Fibroblast of lung (primary cell): ENCODE measurements around the gene GPN3. TPM values are rescaled to one million over a fixed set of nuclear protein-coding genes. Genes with fewer than 3 reads are reported as not detected.
"Not testable (repeated sequence)": the region's sequence is repeated elsewhere in the genome, so short reads cannot be mapped to it uniquely, and the experiment has no call there.

Experiments
- DNase-seq, 2 donors: peaks; one replicate each; pipeline versions ENCODE4 v3.0.0 to v3.0.0-alpha.2; 2010; ENCODE audit warnings: low read depth in 2 of 2
- H2AFZ ChIP-seq: 2 replicates; pipeline ENCODE4 v1.5.1; 2012; ENCODE audit warnings: low read length, control low read depth, inconsistent platforms
- H3K27ac ChIP-seq: 2 replicates; pipeline ENCODE4 v1.5.1; 2011; ENCODE audit warnings: low read length, control low read depth; ENCODE audit not compliant: insufficient read depth
- H3K27me3 ChIP-seq: 2 replicates; pipeline ENCODE4 v1.5.1; 2011; ENCODE audit warnings: mild to moderate bottlenecking, low read length; ENCODE audit not compliant: control insufficient read depth, insufficient read depth
- H3K36me3 ChIP-seq: 2 replicates; pipeline ENCODE4 v1.5.1; 2011; ENCODE audit warnings: low read length; ENCODE audit not compliant: control insufficient read depth, insufficient read depth
- H3K4me1 ChIP-seq: 2 replicates; pipeline ENCODE4 v1.5.1; 2011; ENCODE audit warnings: low read length; ENCODE audit not compliant: control insufficient read depth, insufficient read depth; ENCODE audit errors: extremely low read depth
- H3K4me2 ChIP-seq: 2 replicates; pipeline ENCODE4 v1.5.1; 2011; ENCODE audit warnings: low read length, control low read depth; ENCODE audit not compliant: insufficient read depth; ENCODE audit errors: extremely low read depth
- H3K4me3 ChIP-seq, 4 experiments: fragments of 200-600 bp in 1 of 4; sonication (generic) in 1 of 4; replicated peaks in 1 of 4; 2 replicates each; pipeline ENCODE4 v1.5.1; 2011 to 2016; ENCODE audit warnings: low read length in 4 of 4, low read depth in 3 of 4, mild to moderate bottlenecking in 3 of 4, control low read depth in 2 of 4, inconsistent platforms in 1 of 4, mixed read lengths in 1 of 4; ENCODE audit not compliant: insufficient read depth in 1 of 4; ENCODE audit errors: control extremely low read depth in 1 of 4
- H3K79me2 ChIP-seq: 2 replicates; pipeline ENCODE4 v1.5.1; 2012; ENCODE audit warnings: mild to moderate bottlenecking, low read length, inconsistent platforms; ENCODE audit not compliant: control insufficient read depth, insufficient read depth
- H3K9ac ChIP-seq: 2 replicates; pipeline ENCODE4 v1.5.1; 2011; ENCODE audit warnings: mild to moderate bottlenecking, low read length, control low read depth; ENCODE audit not compliant: insufficient read depth
- H3K9me3 ChIP-seq: 2 replicates; pipeline ENCODE4 v1.5.1; 2012; ENCODE audit warnings: low read depth, low read length; ENCODE audit not compliant: control insufficient read depth, insufficient read depth
- H4K20me1 ChIP-seq: 2 replicates; pipeline ENCODE4 v1.5.1; 2011; ENCODE audit warnings: low read length; ENCODE audit not compliant: control insufficient read depth, insufficient read depth; ENCODE audit errors: extremely low read depth
- EZH2 ChIP-seq: IDR thresholded peaks from 2 replicates; pipeline ENCODE4 v1.5.1; 2012; ENCODE audit warnings: low read length, control low read depth, mild to moderate bottlenecking; ENCODE audit errors: missing control alignments
- polyA plus RNA-seq, 2 donors: library from polyadenylated mRNA; depleted of rRNA in 1 of 2; stranded (reverse) in 1 of 2; unstranded in 1 of 2; fragments of >200 nt; gene quantifications; 2 replicates each; pipeline ENCODE4 v1.2.1, GENCODE V29; 2011 to 2012; ENCODE audit warnings: missing spikeins in 1 of 2
- total RNA-seq: library from RNA; depleted of rRNA; stranded (reverse); fragments of >200 nt; gene quantifications from 2 replicates; pipeline ENCODE4 v1.2.1, GENCODE V29; 2014
- TF ChIP-seq, protein P1 (sequence below), 2 donors: IDR thresholded peaks in 1 of 2; conservative IDR thresholded peaks in 1 of 2; 1 replicate in 1 of 2; 2 replicates in 1 of 2; pipeline ENCODE4 v1.5.1; 2011 to 2012; ENCODE audit warnings: low read length in 2 of 2, control low read depth in 1 of 2, inconsistent platforms in 1 of 2, low read depth in 1 of 2, mild to moderate bottlenecking in 1 of 2

GPN3 gene
- total and polyA plus RNA-seq, 2 donors (not counting 1 experiment from before 2014, with no cell fraction given) = 8.9 to 29.7 TPM

GRCh38 chr12:110424237-110424636 lies 43.8 kb downstream of the GPN3 start:
- H3K27ac ChIP-seq = no peak overlapping the region
- H3K4me2 ChIP-seq = no peak overlapping the region
- H3K4me3 ChIP-seq = no peak overlapping the region
- no peaks in the 10 kb centered on the region for H3K27me3 ChIP-seq
- H3K4me1 ChIP-seq = no peaks in the 10 kb centered on the region
- H3K9me3 ChIP-seq = no peaks in the 10 kb centered on the region
- DNase-seq = no peak
- no peak for TF ChIP-seq EZH2
- TF ChIP-seq, protein P1, sequence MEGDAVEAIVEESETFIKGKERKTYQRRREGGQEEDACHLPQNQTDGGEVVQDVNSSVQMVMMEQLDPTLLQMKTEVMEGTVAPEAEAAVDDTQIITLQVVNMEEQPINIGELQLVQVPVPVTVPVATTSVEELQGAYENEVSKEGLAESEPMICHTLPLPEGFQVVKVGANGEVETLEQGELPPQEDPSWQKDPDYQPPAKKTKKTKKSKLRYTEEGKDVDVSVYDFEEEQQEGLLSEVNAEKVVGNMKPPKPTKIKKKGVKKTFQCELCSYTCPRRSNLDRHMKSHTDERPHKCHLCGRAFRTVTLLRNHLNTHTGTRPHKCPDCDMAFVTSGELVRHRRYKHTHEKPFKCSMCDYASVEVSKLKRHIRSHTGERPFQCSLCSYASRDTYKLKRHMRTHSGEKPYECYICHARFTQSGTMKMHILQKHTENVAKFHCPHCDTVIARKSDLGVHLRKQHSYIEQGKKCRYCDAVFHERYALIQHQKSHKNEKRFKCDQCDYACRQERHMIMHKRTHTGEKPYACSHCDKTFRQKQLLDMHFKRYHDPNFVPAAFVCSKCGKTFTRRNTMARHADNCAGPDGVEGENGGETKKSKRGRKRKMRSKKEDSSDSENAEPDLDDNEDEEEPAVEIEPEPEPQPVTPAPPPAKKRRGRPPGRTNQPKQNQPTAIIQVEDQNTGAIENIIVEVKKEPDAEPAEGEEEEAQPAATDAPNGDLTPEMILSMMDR (conservative IDR thresholded peaks at IDR 0.05 in 1 of 2, IDR thresholded peaks at IDR 0.05 in 1 of 2; ENCODE audit: low read depth in 1 of 2, low read length in 2 of 2) = no peak
- H3K9ac ChIP-seq = no peak overlapping the region
- H2AFZ ChIP-seq = no peak overlapping the region
- no peaks in the 10 kb centered on the region for H3K36me3 ChIP-seq
- H4K20me1 ChIP-seq = no peaks in the 10 kb centered on the region
- H3K79me2 ChIP-seq = no peaks in the 10 kb centered on the region

- no peaks in the 10 kb centered on the region for H3K4me1 ChIP-seq
- H3K9me3 ChIP-seq = no peaks in the 10 kb centered on the region
- H3K4me2 ChIP-seq = no peak overlapping the region
- H2AFZ ChIP-seq = no peak overlapping the region
- H3K9ac ChIP-seq = no peak overlapping the region
- no peaks in the 10 kb centered on the region for H3K36me3 ChIP-seq
- H3K27ac ChIP-seq = no peak overlapping the region
- H3K27me3 ChIP-seq = no peaks in the 10 kb centered on the region
- no peaks in the 10 kb centered on the region for H4K20me1 ChIP-seq
- H3K79me2 ChIP-seq = no peaks in the 10 kb centered on the region
- DNase-seq = no peak
- TF ChIP-seq, protein P1 (conservative IDR thresholded peaks at IDR 0.05 in 1 of 2, IDR thresholded peaks at IDR 0.05 in 1 of 2; ENCODE audit: low read depth in 1 of 2, low read length in 2 of 2) = no peak
- no peak for TF ChIP-seq EZH2
- H3K4me3 ChIP-seq = no peak overlapping the region
These were observed 46.4 kb downstream of the GPN3 start for GRCh38 chr12:110421701-110422100.

GRCh38 chr12:110421159-110421661 lies 46.8 kb downstream of the GPN3 start:
- no peaks in the 10 kb centered on the region for H4K20me1 ChIP-seq
- no peaks in the 10 kb centered on the region for H3K36me3 ChIP-seq
- DNase-seq = no peak
- H3K4me3 ChIP-seq = no peak overlapping the region
- no peak overlapping the region for H3K4me2 ChIP-seq
- H3K9ac ChIP-seq = no peak overlapping the region
- TF ChIP-seq EZH2 = no peak
- TF ChIP-seq, protein P1 (conservative IDR thresholded peaks at IDR 0.05 in 1 of 2, IDR thresholded peaks at IDR 0.05 in 1 of 2; ENCODE audit: low read depth in 1 of 2, low read length in 2 of 2) = no peak
- no peaks in the 10 kb centered on the region for H3K4me1 ChIP-seq
- H3K27ac ChIP-seq = no peak overlapping the region
- no peak overlapping the region for H2AFZ ChIP-seq
- H3K9me3 ChIP-seq = no peaks in the 10 kb centered on the region
- no peaks in the 10 kb centered on the region for H3K79me2 ChIP-seq
- H3K27me3 ChIP-seq = no peaks in the 10 kb centered on the region

- not testable (repeated sequence) for H3K36me3 ChIP-seq, H2AFZ ChIP-seq, H3K79me2 ChIP-seq, H3K27ac ChIP-seq, H4K20me1 ChIP-seq, H3K27me3 ChIP-seq, H3K4me1 ChIP-seq, H3K4me3 ChIP-seq, H3K4me2 ChIP-seq, DNase-seq, H3K9ac ChIP-seq, H3K9me3 ChIP-seq
These were observed 47.4 kb downstream of the GPN3 start for GRCh38 chr12:110420644-110421043.

- H3K9me3 ChIP-seq, DNase-seq, H3K9ac ChIP-seq, H3K4me1 ChIP-seq, H2AFZ ChIP-seq, H3K79me2 ChIP-seq, H3K4me2 ChIP-seq, H3K27me3 ChIP-seq, H4K20me1 ChIP-seq, H3K27ac ChIP-seq, H3K4me3 ChIP-seq, H3K36me3 ChIP-seq: not testable (repeated sequence)
These were observed 50.9 kb downstream of the GPN3 start for GRCh38 chr12:110417113-110417512.
